Hepatocyte (in vitro differentiated cells): Measurements from ENCODE around the gene BCAS3. TPM values are rescaled to one million over a fixed set of nuclear protein-coding genes. Genes with fewer than 3 reads are reported as not detected.

Source experiments
- DNase-seq: peaks from one replicate; pipeline ENCODE4 v3.0.0-alpha.2; 2016; ENCODE audit warnings: low spot score
- H2AFZ ChIP-seq: fragments of 200-600 bp; sonication (generic); 2 replicates; pipeline ENCODE4 v1.6.0; 2016; ENCODE audit warnings: antibody characterized with exemption, mild to moderate bottlenecking
- H3K27ac ChIP-seq: fragments of 200-600 bp; sonication (generic); 2 replicates; pipeline ENCODE4 v1.5.1; 2016; ENCODE audit warnings: mild to moderate bottlenecking
- H3K27me3 ChIP-seq: fragments of 200-600 bp; sonication (generic); 2 replicates; pipeline ENCODE4 v1.6.1; 2016
- H3K36me3 ChIP-seq: fragments of 200-600 bp; sonication (generic); replicated peaks from 2 replicates; pipeline ENCODE4 v1.5.1; 2016; ENCODE audit warnings: low read depth; ENCODE audit not compliant: insufficient read depth
- H3K4me1 ChIP-seq: fragments of 200-600 bp; sonication (generic); 2 replicates; pipeline ENCODE4 v1.5.1; 2016; ENCODE audit warnings: mild to moderate bottlenecking, moderate library complexity; ENCODE audit not compliant: insufficient read depth
- H3K4me2 ChIP-seq: fragments of 200-600 bp; sonication (generic); 2 replicates; pipeline ENCODE4 v1.6.0; 2016
- H3K4me3 ChIP-seq: fragments of 200-600 bp; sonication (generic); 2 replicates; pipeline ENCODE4 v1.5.1; 2016; ENCODE audit warnings: mild to moderate bottlenecking
- H3K79me2 ChIP-seq: fragments of 200-600 bp; sonication (generic); 2 replicates; pipeline ENCODE4 v1.6.0; 2017; ENCODE audit warnings: mild to moderate bottlenecking
- H3K9me2 ChIP-seq: fragments of 200-600 bp; sonication (generic); replicated peaks from 2 replicates; pipeline ENCODE4 v1.6.0; 2017; ENCODE audit warnings: mild to moderate bottlenecking; ENCODE audit not compliant: insufficient read depth
- H3K9me3 ChIP-seq: fragments of 200-600 bp; sonication (generic); 2 replicates; pipeline ENCODE4 v1.5.1; 2016; ENCODE audit warnings: low read depth, mild to moderate bottlenecking
- H4K20me1 ChIP-seq: fragments of 200-600 bp; sonication (generic); 2 replicates; pipeline ENCODE4 v1.6.0; 2016; ENCODE audit warnings: mild to moderate bottlenecking; ENCODE audit not compliant: insufficient read depth, poor library complexity, severe bottlenecking
- CTCF ChIP-seq: fragments of 200-600 bp; sonication (generic); IDR thresholded peaks from 2 replicates; pipeline ENCODE4 v1.5.1; 2016; ENCODE audit warnings: antibody characterized with exemption, mild to moderate bottlenecking; ENCODE audit not compliant: poor library complexity
- EZH2 ChIP-seq: fragments of 200-600 bp; sonication (generic); IDR thresholded peaks from 2 replicates; pipeline ENCODE4 v1.6.1; 2016; ENCODE audit warnings: antibody characterized with exemption, mild to moderate bottlenecking, borderline replicate concordance
- EZH2phosphoT487 ChIP-seq: fragments of 200-600 bp; sonication (generic); IDR thresholded peaks from one replicate; pipeline ENCODE4 v1.6.1; 2018; ENCODE audit warnings: antibody characterized with exemption, mild to moderate bottlenecking, low read depth, moderate library complexity; ENCODE audit not compliant: unreplicated experiment, severe bottlenecking
- WGBS: methylation state at CpG from one replicate; pipeline ENCODE4 v1.1.6; 2016; ENCODE audit warnings: low lambda C conversion rate; ENCODE audit errors: missing lambda C conversion rate; 5-methylcytosine and 5-hydroxymethylcytosine counted together
- polyA plus RNA-seq: library from polyadenylated mRNA; unstranded; fragments of >200 nt; fragmentation: Nextera tagmentation; extraction: Ambion mirVana; gene quantifications from 2 replicates; pipeline ENCODE4 v1.2.1, GENCODE V29; 2016
- total RNA-seq: library from RNA; depleted of rRNA; stranded (reverse); fragments of >200 nt; gene quantifications from 2 replicates; pipeline ENCODE4 v1.2.3, GENCODE V29; 2014

Gene BCAS3
- total and polyA plus RNA-seq, 2 experiments from 2014 or later, result 16.5 to 58.8 TPM

DNA sequence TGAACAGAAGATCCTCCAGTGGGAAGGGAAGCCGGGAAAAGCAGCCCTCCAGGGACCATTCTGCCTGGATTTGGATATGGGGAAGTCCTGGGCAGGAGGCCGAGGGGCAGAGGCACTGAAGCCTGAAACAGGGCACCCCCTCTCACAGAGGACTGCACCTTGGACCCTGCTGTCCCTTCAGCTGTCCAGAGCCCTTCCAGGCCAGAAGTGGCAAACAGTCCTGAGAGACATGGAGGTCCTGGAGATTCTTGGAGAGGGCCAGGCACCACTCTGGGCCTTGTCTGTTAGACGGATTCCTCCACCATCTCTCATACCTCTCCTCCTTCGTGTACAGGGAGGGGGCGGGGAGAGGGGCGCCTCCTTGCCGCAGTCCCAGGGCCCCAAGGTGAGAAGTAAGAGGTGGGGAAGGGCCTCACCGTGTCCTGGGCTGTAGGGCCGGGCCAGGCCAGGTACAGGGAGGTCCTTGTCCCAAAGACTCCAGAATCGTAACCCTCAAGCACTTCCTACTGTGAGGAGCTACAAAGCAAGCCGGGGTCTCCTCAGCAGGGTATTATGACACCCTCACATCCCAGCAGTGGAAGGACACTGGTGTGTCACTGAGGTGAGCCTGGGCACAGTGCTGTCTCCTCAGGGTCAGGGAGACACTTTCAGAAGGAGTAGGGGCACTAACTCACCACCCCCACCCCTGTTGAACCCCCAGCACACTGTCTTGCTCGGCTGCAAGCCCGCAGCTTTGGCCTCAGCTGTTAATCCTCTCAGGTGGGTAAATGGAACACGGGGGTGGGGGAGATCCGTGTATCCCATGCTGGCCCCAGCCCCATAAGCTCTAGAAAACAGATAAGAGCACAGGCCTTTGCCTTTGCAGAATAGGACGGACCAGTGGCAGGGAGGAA is 705.4 kb downstream of the BCAS3 start:
- Histone ChIP-seq H3K9me3 (no peaks in the 10 kb centered on the region), H3K79me2 (peaks cover 5% of the 10 kb centered on the region), H3K9me2 (no peaks in the 10 kb centered on the region), H3K4me3 (no peak overlapping the region), H4K20me1 (no peaks in the 10 kb centered on the region), H3K27me3 (no peaks in the 10 kb centered on the region), H3K36me3 (no peaks in the 10 kb centered on the region), H3K4me2 (peak overlapping the region; percentile 21), H2AFZ (no peak overlapping the region), H3K27ac (peak overlapping the region; percentile 24), H3K4me1 (peaks cover 29% of the 10 kb centered on the region)
- DNase-seq, result no peak
- 66% methylated on average over 16 of the region's 16 CpGs for WGBS
- no peak for TF ChIP-seq CTCF
- TF ChIP-seq EZH2, result no peak
- no peak for TF ChIP-seq EZH2phosphoT487

GRCh38 chr17:61383689-61384201 is 706.1 kb downstream of the BCAS3 start:
- no peaks in the 10 kb centered on the region for H4K20me1 ChIP-seq
- peaks cover 8% of the 10 kb centered on the region for H3K79me2 ChIP-seq
- no peaks in the 10 kb centered on the region for H3K36me3 ChIP-seq
- no peak overlapping the region for H2AFZ ChIP-seq
- H3K4me3 ChIP-seq, result no peak overlapping the region
- H3K9me2 ChIP-seq, result no peaks in the 10 kb centered on the region
- TF ChIP-seq EZH2phosphoT487, result no peak
- TF ChIP-seq EZH2, result no peak
- TF ChIP-seq CTCF, result no peak
- peak overlapping the region; percentile 21 for H3K4me2 ChIP-seq
- WGBS, result 56% methylated on average over 18 of the region's 18 CpGs
- no peaks in the 10 kb centered on the region for H3K9me3 ChIP-seq
- no peak for DNase-seq
- peaks cover 29% of the 10 kb centered on the region for H3K4me1 ChIP-seq
- peak overlapping the region; percentile 74 for H3K27ac ChIP-seq
- H3K27me3 ChIP-seq, result no peaks in the 10 kb centered on the region

GRCh38 chr17:61384354-61384691 is 706.7 kb downstream of the BCAS3 start:
- Histone ChIP-seq H3K9me2 (no peaks in the 10 kb centered on the region), H4K20me1 (no peaks in the 10 kb centered on the region), H3K9me3 (no peaks in the 10 kb centered on the region), H3K4me1 (peaks cover 29% of the 10 kb centered on the region), H3K79me2 (peaks cover 11% of the 10 kb centered on the region), H3K36me3 (no peaks in the 10 kb centered on the region), H3K27ac (peak overlapping the region; percentile 74), H3K27me3 (no peaks in the 10 kb centered on the region), H3K4me3 (no peak overlapping the region), H3K4me2 (peak overlapping the region; percentile 41), H2AFZ (no peak overlapping the region)
- no peak for TF ChIP-seq EZH2
- no peak for TF ChIP-seq EZH2phosphoT487
- no peak for TF ChIP-seq CTCF
- no peak for DNase-seq
- WGBS, result 75% methylated on average over 8 of the region's 8 CpGs
